Measurements from ENCODE around the gene ITPA.

Gene ITPA

GRCh38 chr20:3209257-3209945 lies at the start of gene ITPA:
ITPA (plus strand) TSS chr20:3209498; CDS start chr20:3209552, 54 bp downstream.
- DNase-seq (ENCODE audit: low read depth, low spot score) = no peak

- DNase-seq (ENCODE audit: low read depth, low spot score) = no peak
These were observed 48.9 kb upstream of the ITPA start for GRCh38 chr20:3160418-3160817.

GRCh38 chr20:3161316-3162079 lies 47.8 kb upstream of the ITPA start:
- DNase-seq (ENCODE audit: low read depth, low spot score) = no peak

- DNase-seq (ENCODE audit: low read depth, low spot score) = no peak
These were observed 47.2 kb upstream of the ITPA start for GRCh38 chr20:3162080-3162611.

GRCh38 chr20:3163099-3164042 lies 45.9 kb upstream of the ITPA start:
- DNase-seq (ENCODE audit: low read depth, low spot score) = no peak

- DNase-seq (ENCODE audit: low read depth, low spot score) = no peak
These were observed 45.1 kb upstream of the ITPA start for GRCh38 chr20:3164043-3164762.

- DNase-seq (ENCODE audit: low read depth, low spot score) = no peak
These were observed 44.4 kb upstream of the ITPA start for GRCh38 chr20:3164763-3165410.

GRCh38 chr20:3165473-3166337 lies 43.6 kb upstream of the ITPA start:
- DNase-seq (ENCODE audit: low read depth, low spot score) = no peak

GRCh38 chr20:3166338-3166912 lies 42.9 kb upstream of the ITPA start:
- no peak for DNase-seq (ENCODE audit: low read depth, low spot score)

GRCh38 chr20:3166913-3167342 lies 42.4 kb upstream of the ITPA start:
- DNase-seq (ENCODE audit: low read depth, low spot score) = no peak

- DNase-seq (ENCODE audit: low read depth, low spot score) = no peak
These were observed 41.6 kb upstream of the ITPA start for GRCh38 chr20:3167738-3168078.

GRCh38 chr20:3168079-3168828 lies 41.0 kb upstream of the ITPA start:
- DNase-seq (ENCODE audit: low read depth, low spot score) = no peak

GRCh38 chr20:3168829-3169590 lies 40.3 kb upstream of the ITPA start:
- no peak for DNase-seq (ENCODE audit: low read depth, low spot score)

- DNase-seq (ENCODE audit: low read depth, low spot score) = no peak
These were observed 37.7 kb upstream of the ITPA start for GRCh38 chr20:3171391-3172125.

- DNase-seq (ENCODE audit: low read depth, low spot score) = no peak
These were observed 37.0 kb upstream of the ITPA start for GRCh38 chr20:3172126-3172932.

- no peak for DNase-seq (ENCODE audit: low read depth, low spot score)
These were observed 36.2 kb upstream of the ITPA start, which contains the start of gene LZTS3 for GRCh38 chr20:3172933-3173609. LZTS3 (minus strand) TSS chr20:3173549; CDS start chr20:3167163, 6,386 bp downstream.

Data from brain pericyte (primary cell).